Measurements from ENCODE around the gene PSD4.

DNA sequence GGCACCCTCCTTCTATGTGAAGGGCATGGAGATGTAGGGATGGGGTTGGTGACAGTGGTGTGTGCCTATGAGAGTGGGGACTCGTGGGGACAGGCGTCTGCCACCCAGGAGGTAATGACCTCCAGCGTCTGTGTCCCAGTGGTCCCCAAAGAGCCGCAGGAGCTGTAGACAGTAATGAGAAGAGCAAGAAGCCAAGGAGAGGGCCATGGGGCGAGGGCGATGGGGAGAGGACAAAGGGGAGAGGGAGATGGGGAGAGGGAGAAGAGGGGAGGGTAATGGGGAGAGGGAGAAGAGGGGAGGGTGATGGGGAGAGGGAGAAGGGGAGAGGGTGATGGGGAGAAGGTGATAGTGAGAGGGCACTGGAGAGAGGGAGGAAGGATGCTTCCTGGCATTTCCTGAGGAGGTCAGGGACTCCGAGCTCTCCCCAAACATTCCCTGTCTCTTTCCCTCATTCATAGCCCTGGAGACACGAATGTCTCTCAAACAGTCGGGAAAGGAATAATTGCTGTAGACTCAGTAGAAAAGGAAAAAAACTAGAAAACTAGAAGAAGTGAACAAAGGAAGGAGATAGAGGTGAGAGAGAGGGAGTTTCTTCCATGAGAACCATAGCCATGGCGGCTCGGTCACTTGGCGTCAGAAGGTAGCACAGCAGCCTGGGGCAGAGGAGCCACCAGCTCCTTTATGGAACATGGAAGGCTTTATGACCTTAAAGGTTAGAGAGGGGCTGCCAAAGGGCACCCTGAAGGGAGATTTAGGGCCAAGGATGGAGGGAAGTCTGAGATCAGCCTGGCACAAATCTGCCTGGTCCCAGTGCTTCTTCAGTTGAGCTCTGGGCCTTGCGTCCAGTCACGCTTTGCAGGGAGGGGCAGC lies 39.5 kb downstream of the PSD4 start:
- TF ChIP-seq, protein P1, sequence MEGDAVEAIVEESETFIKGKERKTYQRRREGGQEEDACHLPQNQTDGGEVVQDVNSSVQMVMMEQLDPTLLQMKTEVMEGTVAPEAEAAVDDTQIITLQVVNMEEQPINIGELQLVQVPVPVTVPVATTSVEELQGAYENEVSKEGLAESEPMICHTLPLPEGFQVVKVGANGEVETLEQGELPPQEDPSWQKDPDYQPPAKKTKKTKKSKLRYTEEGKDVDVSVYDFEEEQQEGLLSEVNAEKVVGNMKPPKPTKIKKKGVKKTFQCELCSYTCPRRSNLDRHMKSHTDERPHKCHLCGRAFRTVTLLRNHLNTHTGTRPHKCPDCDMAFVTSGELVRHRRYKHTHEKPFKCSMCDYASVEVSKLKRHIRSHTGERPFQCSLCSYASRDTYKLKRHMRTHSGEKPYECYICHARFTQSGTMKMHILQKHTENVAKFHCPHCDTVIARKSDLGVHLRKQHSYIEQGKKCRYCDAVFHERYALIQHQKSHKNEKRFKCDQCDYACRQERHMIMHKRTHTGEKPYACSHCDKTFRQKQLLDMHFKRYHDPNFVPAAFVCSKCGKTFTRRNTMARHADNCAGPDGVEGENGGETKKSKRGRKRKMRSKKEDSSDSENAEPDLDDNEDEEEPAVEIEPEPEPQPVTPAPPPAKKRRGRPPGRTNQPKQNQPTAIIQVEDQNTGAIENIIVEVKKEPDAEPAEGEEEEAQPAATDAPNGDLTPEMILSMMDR (IDR thresholded peaks at IDR 0.05 in 8 of 11, conservative IDR thresholded peaks at IDR 0.05 in 3 of 11) = no peak
- TF ChIP-seq POLR2A (IDR thresholded peaks at IDR 0.05) (no peak), POLR2AphosphoS5 (IDR thresholded peaks at IDR 0.05) (no peak)
